HG03565 (cell line): ENCODE results near the gene SLC46A2.

Experiments used
- ATAC-seq: cut with Tn5 transposase; IDR thresholded peaks from one replicate; pipeline ENCODE4 v1.9.1; 2021; ENCODE audit warnings: mild to moderate bottlenecking, moderate library complexity; ENCODE audit not compliant: unreplicated experiment

SLC46A2 gene

DNA sequence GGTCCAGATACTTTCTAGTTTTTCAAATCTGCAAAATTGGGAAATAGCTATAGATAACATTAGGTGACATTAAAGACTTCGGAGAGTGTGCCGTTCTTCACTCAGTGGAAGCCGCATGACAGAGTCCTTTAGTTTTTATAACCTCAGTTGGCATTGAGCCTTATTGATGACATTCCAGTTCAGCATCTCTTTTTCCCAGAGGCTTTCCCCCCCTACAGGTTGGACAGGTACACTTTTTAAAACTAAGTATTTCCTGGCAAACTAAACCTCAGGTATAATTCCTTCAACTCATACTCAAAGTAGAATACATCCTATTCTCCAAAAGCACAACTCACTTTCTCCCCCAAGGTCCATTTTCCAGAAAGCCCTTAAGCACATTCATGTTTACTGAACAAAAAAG lies 58.7 kb downstream of the SLC46A2 start:
- ATAC-seq = no peak

- ATAC-seq = no peak
These were observed 59.3 kb downstream of the SLC46A2 start for GRCh38 chr9:112831281-112831851.
